ENCODE measurements around the gene DAPK2. TPM values are rescaled to one million over a fixed set of nuclear protein-coding genes. Genes with fewer than 3 reads are reported as not detected.

The DAPK2 gene
- total and polyA plus RNA-seq, 2 donors from 2014 or later, result 3.0 to 3.8 TPM

DNA sequence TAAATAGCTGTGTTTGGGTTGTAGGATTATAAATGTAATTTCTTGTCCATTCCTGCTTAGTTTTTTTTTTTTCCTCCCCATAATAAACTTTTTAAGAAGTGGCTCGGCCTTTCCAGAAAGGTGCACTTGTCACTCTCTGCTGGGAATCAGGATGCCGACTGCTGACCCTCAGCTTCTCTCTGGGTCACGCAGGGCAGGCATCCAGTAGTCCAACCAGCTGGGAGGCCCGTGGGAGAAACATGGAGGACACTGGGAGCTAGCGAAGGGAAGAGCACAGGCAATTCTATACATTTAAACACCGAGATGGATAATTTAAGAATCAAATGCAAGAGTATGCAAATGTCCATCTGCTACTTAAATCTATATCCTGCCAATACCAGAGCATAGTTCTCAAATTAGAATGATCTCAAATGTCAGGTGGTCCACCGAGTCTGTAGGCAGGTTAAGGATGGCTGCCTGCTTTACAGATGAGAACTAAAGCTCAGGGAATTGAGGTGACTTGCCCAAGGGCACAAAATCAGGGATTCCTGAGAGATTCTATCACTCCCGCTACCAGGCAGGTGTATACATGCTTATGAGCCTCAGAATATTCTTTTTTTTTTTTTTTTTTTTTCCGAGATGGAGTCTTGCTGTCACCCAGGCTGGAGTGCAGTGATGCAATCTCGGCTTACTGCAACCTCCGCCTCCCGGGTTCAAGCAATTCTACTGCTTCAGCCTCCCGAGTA, 64.5 kb downstream of the DAPK2 start:
- Histone ChIP-seq H3K27ac (ENCODE audit: low read depth in 2 of 2, low read length in 2 of 2) (no peak overlapping the region), H3K9me3 (ENCODE audit: control insufficient read depth in 2 of 3, insufficient read depth in 1 of 3, low read length in 3 of 3) (no peaks in the 10 kb centered on the region), H3K27me3 (ENCODE audit: control insufficient read depth, insufficient read depth, low read length) (no peaks in the 10 kb centered on the region), H3K4me1 (ENCODE audit: control insufficient read depth in 2 of 3, insufficient read depth in 2 of 3, low read depth in 1 of 3, low read length in 3 of 3) (peaks cover 0 to 7% (median 7%) of the 10 kb centered on the region in 3 donors), H3K9ac (ENCODE audit: low read length in 3 of 3) (no peak overlapping the region), H3K36me3 (ENCODE audit: control insufficient read depth in 2 of 3, insufficient read depth in 3 of 3, low read length in 3 of 3) (no peaks in the 10 kb centered on the region), H3K4me3 (ENCODE audit: low read length in 3 of 3) (no peak overlapping the region)
- FAIRE-seq (no peak), DNase-seq (peak in 1 of 5 donors; percentile 33)
- TF ChIP-seq, protein P1, sequence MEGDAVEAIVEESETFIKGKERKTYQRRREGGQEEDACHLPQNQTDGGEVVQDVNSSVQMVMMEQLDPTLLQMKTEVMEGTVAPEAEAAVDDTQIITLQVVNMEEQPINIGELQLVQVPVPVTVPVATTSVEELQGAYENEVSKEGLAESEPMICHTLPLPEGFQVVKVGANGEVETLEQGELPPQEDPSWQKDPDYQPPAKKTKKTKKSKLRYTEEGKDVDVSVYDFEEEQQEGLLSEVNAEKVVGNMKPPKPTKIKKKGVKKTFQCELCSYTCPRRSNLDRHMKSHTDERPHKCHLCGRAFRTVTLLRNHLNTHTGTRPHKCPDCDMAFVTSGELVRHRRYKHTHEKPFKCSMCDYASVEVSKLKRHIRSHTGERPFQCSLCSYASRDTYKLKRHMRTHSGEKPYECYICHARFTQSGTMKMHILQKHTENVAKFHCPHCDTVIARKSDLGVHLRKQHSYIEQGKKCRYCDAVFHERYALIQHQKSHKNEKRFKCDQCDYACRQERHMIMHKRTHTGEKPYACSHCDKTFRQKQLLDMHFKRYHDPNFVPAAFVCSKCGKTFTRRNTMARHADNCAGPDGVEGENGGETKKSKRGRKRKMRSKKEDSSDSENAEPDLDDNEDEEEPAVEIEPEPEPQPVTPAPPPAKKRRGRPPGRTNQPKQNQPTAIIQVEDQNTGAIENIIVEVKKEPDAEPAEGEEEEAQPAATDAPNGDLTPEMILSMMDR (IDR thresholded peaks at IDR 0.05; ENCODE audit: borderline replicate concordance, extremely low read depth, insufficient read depth), result no peak
- intact Hi-C loops (cut with DNase I), result no loop called here

DNA sequence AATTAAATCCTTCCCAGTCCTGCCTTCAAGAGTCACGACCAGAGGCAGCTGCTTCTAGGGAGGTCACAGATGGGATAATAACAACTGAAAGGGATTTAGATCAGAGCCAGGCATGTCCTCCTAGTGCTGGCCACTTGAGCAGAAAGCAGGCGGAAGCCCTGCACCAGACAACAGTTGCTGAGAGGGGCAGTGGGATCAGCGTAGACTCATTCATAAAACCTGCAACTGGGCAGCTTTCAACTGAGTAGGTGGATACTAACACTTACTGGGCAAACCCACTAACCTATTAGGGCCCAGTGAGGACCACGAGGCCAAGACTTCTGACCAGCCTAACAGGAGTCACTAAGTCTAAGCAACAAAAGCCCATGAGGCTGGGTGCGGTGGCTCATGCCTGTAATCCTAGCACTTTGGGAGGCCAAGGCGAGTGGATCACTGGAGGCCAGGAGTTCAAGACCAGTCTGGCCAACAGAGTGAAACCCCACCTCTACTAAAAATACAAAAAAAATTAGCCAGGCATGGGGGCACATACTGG, 67.0 kb downstream of the DAPK2 start:
- TF ChIP-seq, protein P1 (IDR thresholded peaks at IDR 0.05; ENCODE audit: borderline replicate concordance, extremely low read depth, insufficient read depth), result no peak

DNA sequence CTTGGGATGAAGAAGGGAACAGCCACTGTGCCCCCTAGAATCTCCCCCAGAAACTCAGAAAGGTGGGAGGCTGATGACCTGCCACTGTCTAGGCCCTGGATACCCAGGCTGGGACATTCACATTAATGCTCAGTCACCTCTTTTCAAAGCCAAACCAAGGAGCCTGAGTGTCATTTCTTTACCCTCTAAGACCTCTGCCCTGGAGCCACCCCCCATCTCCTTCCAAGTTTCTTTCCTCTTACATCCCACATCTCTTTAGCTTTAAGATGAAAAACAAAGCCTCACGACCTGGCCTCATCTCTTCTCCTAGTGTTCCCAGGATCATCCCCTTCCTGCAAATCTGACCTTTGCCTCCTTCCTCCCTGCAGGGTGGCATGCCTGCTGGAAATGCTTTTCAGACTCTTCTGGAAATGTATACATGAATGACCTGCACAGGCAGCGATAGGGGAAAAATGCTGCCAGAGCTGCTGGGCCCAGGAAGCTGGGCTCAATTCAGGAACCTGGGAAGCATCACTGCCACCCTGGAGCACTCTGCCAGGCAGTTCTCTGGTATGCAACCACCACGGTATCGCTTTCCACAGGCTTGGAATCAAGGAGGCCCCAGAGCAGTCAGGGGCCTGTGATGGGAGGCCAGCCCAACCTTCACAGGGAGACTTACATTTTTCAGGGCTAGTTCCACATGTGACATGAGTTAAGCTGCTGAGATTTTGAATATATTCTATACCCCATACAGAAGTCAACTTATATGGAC, 67.6 kb downstream of the DAPK2 start:
- no peak overlapping the region for H3K27ac ChIP-seq (ENCODE audit: low read depth in 2 of 2, low read length in 2 of 2)
- no peak overlapping the region for H3K9ac ChIP-seq (ENCODE audit: low read length in 3 of 3)
- FAIRE-seq, result no peak

More for the DNA sequence above, 67.0 kb downstream of the DAPK2 start:
- H3K27ac ChIP-seq (ENCODE audit: low read depth in 2 of 2, low read length in 2 of 2), result no peak overlapping the region
- no peaks in the 10 kb centered on the region for H3K9me3 ChIP-seq (ENCODE audit: control insufficient read depth in 2 of 3, insufficient read depth in 1 of 3, low read length in 3 of 3)
- no peak overlapping the region for H3K4me3 ChIP-seq (ENCODE audit: low read length in 3 of 3)
- no peaks in the 10 kb centered on the region for H3K27me3 ChIP-seq (ENCODE audit: control insufficient read depth, insufficient read depth, low read length)
- peaks cover 0 to 7% (median 2%) of the 10 kb centered on the region in 3 donors for H3K4me1 ChIP-seq (ENCODE audit: control insufficient read depth in 2 of 3, insufficient read depth in 2 of 3, low read depth in 1 of 3, low read length in 3 of 3)
- H3K36me3 ChIP-seq (ENCODE audit: control insufficient read depth in 2 of 3, insufficient read depth in 3 of 3, low read length in 3 of 3), result no peaks in the 10 kb centered on the region
- intact Hi-C loops (cut with DNase I), result no loop called here
- DNase-seq (peak in 1 of 5 donors; percentile 18), FAIRE-seq (no peak)
- H3K9ac ChIP-seq (ENCODE audit: low read length in 3 of 3), result no peak overlapping the region

More for the DNA sequence above, 67.6 kb downstream of the DAPK2 start:
- H3K36me3 ChIP-seq (ENCODE audit: control insufficient read depth in 2 of 3, insufficient read depth in 3 of 3, low read length in 3 of 3), result no peaks in the 10 kb centered on the region
- DNase-seq, result peak; percentile 35 to 64 (median 44)
- TF ChIP-seq, protein P1 (IDR thresholded peaks at IDR 0.05; ENCODE audit: borderline replicate concordance, extremely low read depth, insufficient read depth), result no peak
- H3K4me1 ChIP-seq (ENCODE audit: control insufficient read depth in 2 of 3, insufficient read depth in 2 of 3, low read depth in 1 of 3, low read length in 3 of 3), result peaks cover 0 to 7% (median 2%) of the 10 kb centered on the region in 3 donors
- no peaks in the 10 kb centered on the region for H3K27me3 ChIP-seq (ENCODE audit: control insufficient read depth, insufficient read depth, low read length)
- no peaks in the 10 kb centered on the region for H3K9me3 ChIP-seq (ENCODE audit: control insufficient read depth in 2 of 3, insufficient read depth in 1 of 3, low read length in 3 of 3)
- intact Hi-C loops (cut with DNase I), result no loop called here
- no peak overlapping the region for H3K4me3 ChIP-seq (ENCODE audit: low read length in 3 of 3)

Measured in kidney (tissue), 14 donors.